ENCODE results near the gene CREB3.

DNA sequence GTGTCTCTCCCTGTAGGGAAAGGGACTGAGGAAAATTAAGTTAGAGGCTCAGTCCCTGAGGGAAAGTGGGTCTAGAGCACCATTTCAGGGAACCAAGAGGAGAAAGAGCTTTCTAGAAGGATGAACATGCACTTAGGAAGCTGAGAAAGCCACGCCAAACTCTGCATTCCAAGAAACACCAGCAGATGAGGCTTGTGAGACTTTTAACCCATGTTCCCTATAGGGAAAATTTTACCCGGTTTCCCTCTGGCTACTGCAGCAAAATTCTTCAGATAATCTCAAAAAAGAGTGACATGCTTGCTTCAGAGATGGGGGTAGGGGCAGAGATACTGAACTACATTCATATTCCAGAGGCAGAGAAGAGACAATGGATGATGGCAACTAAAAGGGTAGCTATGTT lies 9.0 kb upstream of the CREB3 start:
- TF ChIP-seq, protein P1, sequence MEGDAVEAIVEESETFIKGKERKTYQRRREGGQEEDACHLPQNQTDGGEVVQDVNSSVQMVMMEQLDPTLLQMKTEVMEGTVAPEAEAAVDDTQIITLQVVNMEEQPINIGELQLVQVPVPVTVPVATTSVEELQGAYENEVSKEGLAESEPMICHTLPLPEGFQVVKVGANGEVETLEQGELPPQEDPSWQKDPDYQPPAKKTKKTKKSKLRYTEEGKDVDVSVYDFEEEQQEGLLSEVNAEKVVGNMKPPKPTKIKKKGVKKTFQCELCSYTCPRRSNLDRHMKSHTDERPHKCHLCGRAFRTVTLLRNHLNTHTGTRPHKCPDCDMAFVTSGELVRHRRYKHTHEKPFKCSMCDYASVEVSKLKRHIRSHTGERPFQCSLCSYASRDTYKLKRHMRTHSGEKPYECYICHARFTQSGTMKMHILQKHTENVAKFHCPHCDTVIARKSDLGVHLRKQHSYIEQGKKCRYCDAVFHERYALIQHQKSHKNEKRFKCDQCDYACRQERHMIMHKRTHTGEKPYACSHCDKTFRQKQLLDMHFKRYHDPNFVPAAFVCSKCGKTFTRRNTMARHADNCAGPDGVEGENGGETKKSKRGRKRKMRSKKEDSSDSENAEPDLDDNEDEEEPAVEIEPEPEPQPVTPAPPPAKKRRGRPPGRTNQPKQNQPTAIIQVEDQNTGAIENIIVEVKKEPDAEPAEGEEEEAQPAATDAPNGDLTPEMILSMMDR (IDR thresholded peaks at IDR 0.05; ENCODE audit: low read depth, low read length, poor library complexity, severe bottlenecking): no peak
- TF ChIP-seq EZH2phosphoT487 (IDR thresholded peaks at IDR 0.05; ENCODE audit: borderline replicate concordance, low read length): no peak
